A673 (cell line): Measurements from ENCODE around the gene TTLL4.

Source experiments
- EZH2 ChIP-seq: fragments of 200-600 bp; sonication (generic); IDR thresholded peaks from 2 replicates; pipeline ENCODE4 v1.6.1; 2017; ENCODE audit warnings: borderline replicate concordance, low read depth, mild to moderate bottlenecking, mixed read lengths, antibody characterized with exemption, low read length; ENCODE audit not compliant: poor library complexity, severe bottlenecking
- TF ChIP-seq, protein P1 (sequence below): fragments of 300-800, 200-600 bp; sonication (generic); conservative IDR thresholded peaks from 2 replicates; pipeline ENCODE4 v1.5.1; 2017; ENCODE audit warnings: low read depth, mild to moderate bottlenecking, antibody characterized with exemption, low read length, moderate library complexity, mixed read lengths

DNA sequence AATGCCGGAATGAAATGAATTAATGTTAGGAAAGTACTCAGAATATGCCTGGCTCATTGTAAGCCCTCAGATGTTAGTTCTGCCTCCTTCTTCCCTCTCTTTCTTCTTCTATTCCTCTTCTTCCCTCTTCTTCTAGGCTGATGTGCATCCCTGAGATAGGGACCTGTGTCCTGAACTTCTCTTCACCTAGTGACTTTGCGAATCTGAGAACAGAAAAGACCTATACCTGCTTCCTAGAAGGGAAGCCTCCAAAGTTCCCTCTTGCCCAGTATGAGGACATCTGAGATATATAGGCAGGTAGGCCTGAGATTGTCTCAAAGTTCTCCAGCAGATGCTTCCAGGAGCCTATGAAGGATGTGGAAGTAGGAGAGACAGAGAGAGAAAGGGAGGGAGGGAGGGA, 63.2 kb downstream of the TTLL4 start:
- TF ChIP-seq, protein P1, sequence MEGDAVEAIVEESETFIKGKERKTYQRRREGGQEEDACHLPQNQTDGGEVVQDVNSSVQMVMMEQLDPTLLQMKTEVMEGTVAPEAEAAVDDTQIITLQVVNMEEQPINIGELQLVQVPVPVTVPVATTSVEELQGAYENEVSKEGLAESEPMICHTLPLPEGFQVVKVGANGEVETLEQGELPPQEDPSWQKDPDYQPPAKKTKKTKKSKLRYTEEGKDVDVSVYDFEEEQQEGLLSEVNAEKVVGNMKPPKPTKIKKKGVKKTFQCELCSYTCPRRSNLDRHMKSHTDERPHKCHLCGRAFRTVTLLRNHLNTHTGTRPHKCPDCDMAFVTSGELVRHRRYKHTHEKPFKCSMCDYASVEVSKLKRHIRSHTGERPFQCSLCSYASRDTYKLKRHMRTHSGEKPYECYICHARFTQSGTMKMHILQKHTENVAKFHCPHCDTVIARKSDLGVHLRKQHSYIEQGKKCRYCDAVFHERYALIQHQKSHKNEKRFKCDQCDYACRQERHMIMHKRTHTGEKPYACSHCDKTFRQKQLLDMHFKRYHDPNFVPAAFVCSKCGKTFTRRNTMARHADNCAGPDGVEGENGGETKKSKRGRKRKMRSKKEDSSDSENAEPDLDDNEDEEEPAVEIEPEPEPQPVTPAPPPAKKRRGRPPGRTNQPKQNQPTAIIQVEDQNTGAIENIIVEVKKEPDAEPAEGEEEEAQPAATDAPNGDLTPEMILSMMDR, result no peak
- no peak for TF ChIP-seq EZH2
